Activated CD4-positive, CD25-positive, alpha-beta regulatory T cell treated with anti-CD3 and anti-CD28 coated beads, Interleukin-2, amount 50 U/mL, for 16 hours (primary cell): Measurements from ENCODE around the gene KCNH2.

Experiments used
- DNase-seq: peaks from one replicate; pipeline ENCODE4 v3.0.0-alpha.2; 2020; ENCODE audit warnings: low read depth, low spot score

KCNH2 gene

GRCh38 chr7:150975536-150976319, 2.4 kb downstream of the KCNH2 start:
- no peak for DNase-seq

GRCh38 chr7:150974468-150975391, 3.4 kb downstream of the KCNH2 start:
- peak; percentile 66 for DNase-seq

- DNase-seq = no peak
These were observed 4.3 kb downstream of the KCNH2 start for GRCh38 chr7:150973571-150974451.

DNA sequence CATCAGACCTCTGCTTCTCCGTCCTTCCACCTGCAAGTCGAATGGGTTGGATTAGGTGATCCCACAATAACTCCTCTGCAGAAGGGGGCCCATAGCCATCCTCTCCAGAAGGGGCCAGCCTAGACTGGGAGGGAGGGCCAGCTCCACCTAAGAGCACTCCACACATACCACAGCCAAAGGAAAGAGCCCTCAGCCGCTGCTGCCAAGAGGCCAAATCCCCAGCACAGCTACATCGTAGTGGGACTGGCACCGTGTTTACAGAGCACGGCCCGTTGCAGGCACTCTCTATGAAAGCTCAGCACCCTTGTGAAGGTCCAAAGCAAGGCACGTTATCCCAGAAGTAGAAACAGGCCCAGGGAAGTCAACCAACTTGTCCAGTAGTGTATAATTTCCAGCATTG, 5.4 kb downstream of the KCNH2 start:
- no peak for DNase-seq

GRCh38 chr7:150972023-150972468, 6.1 kb downstream of the KCNH2 start:
- no peak for DNase-seq

DNA sequence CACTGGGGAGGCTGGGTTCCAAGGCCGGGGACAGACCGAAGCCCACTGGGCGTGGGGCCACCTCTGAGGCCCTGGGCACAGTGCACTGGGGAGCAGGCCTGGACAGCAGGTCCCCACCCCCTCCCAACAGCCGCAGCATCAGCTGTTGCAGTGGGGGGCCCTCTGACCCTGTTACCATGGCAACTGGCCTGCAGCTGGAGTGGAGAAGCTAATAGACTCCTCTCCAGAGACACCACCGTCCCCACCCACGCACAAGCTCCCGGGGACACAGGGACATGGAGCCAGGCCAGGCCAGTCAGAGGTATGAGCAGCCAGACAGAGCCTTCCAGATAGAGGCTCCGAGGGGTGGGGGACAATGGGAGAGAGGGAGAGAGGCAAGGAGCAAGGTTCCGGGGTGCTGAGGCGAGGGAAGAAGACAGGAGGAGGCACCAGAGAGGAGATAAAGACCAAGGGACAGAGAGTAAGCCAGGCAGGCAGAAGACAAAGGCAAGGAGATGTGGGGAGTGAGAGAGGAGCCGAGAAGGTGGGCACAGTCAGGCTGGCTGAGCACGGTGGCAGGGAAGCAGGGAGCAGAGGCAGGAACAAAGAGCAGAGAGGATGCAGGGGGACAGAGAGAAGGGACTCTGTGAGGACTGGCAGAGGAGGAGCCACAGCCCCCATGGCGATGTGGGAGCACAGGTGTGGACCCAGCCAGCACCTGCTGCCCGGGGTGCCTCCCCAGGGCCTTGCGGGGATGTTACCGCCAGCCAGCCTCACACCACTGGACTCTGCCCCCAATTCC, 6.7 kb downstream of the KCNH2 start:
- DNase-seq = no peak

GRCh38 chr7:150970424-150970823, 7.7 kb downstream of the KCNH2 start:
- DNase-seq = no peak

DNA sequence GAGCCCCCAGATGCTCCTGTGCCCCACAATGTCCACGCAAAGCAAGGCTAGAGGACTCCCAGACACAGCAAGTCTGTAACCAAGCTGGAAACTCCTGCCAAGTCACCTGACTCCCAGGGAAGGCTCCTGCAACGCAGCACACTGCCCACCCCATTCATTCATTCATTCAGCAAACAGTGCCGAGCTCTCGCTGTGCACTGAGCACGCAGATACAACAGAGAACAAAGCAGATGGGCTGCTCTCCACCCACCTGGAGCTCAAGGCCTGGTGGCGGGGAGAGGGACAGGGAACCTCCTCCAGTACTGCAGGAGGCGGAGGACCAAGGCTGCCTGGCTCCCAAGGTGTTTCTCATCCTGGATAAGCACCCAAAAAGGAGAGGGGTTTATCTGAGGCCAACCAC, 8.6 kb downstream of the KCNH2 start:
- no peak for DNase-seq

DNA sequence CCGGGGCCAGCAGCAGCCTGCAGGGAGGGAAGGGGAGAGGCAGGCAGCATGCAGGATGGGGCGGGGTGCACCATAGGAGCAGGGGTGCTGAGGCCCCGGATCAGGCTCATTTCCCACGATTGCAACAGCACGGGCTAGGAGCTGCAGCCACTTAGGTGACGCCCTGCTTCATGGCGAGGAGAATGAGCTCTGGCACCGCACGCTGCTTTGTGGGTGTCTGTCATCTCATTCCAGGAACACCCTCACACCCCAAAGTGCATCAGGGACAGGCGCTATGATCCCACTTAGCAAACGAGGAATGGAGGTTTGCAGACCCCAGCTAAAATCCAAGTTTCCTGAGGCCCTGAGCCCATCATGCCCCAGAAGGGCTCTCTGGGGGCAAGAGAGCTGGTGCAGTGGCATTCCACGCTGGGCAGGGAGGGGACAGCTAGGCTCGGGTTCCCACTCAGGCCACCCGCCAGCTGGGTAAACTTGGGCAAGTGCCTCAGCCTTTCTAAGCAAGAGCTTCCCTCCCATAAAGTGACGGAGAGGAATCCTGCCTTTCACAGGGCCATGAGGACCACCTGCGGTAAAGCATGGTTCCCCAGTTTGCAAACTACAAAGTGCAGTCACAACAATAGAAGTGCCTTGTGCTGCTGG, 9.3 kb downstream of the KCNH2 start:
- DNase-seq = no peak

GRCh38 chr7:150968056-150968733, 9.9 kb downstream of the KCNH2 start:
- DNase-seq = no peak

DNA sequence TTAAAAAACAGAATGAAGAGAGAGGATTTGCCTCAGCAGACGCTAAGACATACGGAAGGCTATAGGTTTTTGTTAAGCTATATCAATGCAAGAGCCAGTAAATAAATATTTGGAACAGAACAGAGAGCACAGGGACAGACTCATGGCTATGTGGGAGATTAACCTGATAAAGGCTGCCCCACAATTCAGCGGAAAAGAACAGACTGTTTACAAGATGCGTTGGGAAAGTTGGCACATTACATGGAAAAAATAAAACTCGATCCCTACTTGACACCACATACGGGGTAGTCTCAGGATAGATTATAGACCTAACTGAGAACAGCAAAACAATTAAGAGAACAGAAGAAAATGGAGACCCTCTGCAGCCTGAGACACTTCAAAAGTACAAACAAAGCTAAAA, 10.8 kb downstream of the KCNH2 start:
- DNase-seq = no peak

DNA sequence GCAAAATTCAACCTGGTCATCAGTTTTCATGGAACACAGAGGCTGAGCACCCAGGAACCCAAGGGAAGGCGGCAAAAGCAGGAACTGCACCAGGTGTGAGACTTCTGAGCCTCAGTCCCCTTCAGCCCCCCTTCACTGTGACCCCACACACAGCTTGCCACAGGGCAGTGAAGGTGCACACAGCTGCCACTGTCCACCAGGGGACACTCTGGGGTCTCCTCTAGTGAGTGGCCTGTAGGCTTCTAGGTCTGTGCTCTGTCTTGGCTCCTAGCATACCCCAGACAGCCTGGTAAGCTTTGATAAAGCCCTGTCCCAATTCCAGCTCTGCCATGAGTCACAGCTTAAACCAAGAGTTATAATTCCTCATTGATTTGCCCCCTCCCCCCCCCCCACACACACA, 12.1 kb downstream of the KCNH2 start:
- no peak for DNase-seq

DNA sequence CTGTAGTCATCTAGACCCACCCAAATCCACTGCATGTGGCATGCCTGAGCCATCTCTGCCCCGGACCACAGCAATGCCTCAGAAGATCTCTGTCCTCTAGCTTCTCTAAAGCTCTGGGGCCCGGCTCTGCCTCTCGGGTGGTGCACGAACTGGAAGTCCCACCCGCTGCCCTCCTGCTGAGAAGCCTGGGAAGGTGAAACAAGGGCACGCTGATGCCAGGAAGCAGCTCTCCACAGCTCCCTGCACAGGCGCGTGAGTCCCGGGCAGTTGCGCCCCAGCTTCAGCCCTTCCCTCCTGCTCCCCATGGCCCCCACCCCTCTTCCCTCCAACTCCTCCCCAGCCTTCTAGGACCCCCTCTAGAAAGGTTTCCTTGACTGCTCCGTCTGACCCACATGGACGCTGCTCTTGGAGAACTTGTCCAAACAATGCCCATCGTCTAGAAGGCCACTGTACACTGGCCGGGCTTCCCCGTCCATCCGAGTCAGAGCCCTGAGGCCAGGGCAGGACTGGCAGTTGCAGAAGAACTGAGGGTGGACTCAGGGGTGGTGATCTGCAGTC, 12.8 kb downstream of the KCNH2 start:
- no peak for DNase-seq

- DNase-seq = no peak
These were observed 13.5 kb downstream of the KCNH2 start for GRCh38 chr7:150964593-150965111.

DNA sequence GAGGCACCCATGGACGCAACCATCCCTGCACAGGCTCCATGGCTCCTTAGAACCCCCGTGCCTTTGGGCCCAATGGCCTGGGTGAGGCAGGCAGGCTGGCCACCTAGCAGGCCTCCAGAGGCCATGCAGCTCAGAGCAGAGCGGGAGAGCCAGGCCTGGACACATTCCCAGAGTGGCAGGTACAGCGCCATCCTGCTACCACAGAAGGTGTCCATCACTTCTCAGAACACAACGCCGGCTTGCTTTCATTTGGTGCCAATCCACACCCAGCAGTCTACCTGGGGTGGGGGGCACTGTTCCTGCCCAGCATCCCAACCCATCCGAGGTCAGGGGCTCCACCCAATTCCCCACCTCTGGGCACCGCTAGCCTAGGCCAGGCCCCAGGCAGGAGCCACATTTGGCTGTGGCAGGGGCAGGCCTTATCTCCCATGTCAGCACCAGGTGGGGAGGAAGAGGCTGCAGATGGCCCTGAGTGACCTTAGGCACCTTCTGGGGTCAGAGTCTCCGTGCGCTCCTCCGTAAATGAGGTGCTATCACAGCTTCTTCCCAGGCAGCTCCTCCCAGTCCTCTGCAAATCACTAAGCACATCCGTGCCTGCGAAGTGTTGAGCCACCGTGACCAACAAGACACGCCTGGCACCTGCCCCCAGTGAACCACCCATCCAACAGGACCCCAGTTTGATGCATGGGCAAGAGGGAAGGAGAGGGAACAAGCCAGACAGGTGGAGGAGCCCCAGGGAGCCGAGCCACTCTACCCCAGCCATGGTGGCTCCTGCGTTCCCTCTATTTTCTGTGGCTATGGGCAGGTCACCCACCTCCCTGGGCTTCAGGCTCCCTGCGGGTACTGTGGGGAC, 14.2 kb downstream of the KCNH2 start:
- no peak for DNase-seq

DNA sequence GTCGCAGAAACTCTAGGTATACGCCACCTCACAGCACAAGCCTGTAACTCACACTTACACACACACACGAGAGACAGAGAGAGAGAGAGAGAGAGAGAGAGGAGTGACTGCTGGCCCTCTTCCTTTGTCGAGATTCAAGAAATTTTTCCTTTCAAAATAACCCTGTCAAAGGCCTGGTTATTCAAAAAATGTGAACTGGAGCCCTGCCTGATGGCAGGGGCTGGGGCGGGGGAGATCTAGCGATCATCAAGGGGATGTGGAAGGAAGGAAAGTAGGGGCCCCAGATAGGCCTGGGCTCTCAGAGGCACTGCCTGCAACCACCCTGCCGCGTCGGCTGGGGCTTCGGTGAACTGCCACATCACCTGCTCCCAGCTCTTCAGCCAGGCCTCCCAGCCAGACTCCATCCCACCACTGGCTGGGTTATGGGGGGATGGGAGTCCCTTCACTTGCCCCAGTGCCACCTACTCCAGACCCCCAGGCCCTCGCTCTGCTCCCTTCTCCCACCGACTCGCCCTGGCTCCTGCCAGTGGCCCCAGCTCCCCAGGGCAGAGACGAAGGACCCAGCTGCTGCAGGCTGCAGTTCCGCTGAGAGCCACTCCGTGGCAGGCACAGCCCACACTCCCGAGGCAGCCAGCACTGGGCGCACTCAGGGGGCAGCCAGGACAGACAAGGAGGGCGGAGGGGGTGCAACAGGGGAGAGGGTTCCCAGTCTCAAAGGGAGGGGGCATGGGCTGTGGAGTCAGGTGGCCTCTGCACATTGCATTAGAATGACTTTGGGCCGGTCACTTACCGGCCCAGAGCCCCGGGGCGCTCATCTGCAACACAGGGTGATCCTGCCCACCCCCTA, 15.3 kb downstream of the KCNH2 start:
- DNase-seq = no peak

GRCh38 chr7:150962290-150962552, 15.9 kb downstream of the KCNH2 start:
- DNase-seq = no peak
